Spleen (tissue), 7 donors: ENCODE measurements around the gene RBPMS2.
A peak's percentile ranks its signal among the peaks of the same experiment; 100 is the strongest.

Experiments
- POLR2A ChIP-seq, 3 donors: fragments of 450-650 bp; IDR thresholded peaks; one replicate each; pipeline ENCODE4 v1.5.1; 2017; ENCODE audit warnings: antibody characterized with exemption in 3 of 3, mild to moderate bottlenecking in 1 of 3
- TF ChIP-seq, protein P1 (sequence below), 11 experiments: fragments of 200-600 bp in 7 of 11; fragments of 450-650 bp in 4 of 11; sonication (generic) in 4 of 11; IDR thresholded peaks in 8 of 11; conservative IDR thresholded peaks in 3 of 11; 1 replicate in 7 of 11; 2 replicates in 4 of 11; pipeline versions ENCODE4 v1.4.0 to v1.8.0; 2016 to 2021; ENCODE audit warnings: antibody characterized with exemption in 11 of 11, inconsistent platforms in 4 of 11, mild to moderate bottlenecking in 1 of 11
- donor health status: DM: no; HTN: no; CAD: no; lungs with moderate emphysema.
- donor health status: DM: no; HTN: no; CAD: no.
- donor health status: DM: no; HTN: no; CAD: no.

GRCh38 chr15:64809649-64810496 lies 34.5 kb upstream of the RBPMS2 start:
- TF ChIP-seq, protein P1, sequence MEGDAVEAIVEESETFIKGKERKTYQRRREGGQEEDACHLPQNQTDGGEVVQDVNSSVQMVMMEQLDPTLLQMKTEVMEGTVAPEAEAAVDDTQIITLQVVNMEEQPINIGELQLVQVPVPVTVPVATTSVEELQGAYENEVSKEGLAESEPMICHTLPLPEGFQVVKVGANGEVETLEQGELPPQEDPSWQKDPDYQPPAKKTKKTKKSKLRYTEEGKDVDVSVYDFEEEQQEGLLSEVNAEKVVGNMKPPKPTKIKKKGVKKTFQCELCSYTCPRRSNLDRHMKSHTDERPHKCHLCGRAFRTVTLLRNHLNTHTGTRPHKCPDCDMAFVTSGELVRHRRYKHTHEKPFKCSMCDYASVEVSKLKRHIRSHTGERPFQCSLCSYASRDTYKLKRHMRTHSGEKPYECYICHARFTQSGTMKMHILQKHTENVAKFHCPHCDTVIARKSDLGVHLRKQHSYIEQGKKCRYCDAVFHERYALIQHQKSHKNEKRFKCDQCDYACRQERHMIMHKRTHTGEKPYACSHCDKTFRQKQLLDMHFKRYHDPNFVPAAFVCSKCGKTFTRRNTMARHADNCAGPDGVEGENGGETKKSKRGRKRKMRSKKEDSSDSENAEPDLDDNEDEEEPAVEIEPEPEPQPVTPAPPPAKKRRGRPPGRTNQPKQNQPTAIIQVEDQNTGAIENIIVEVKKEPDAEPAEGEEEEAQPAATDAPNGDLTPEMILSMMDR (IDR thresholded peaks at IDR 0.05 in 8 of 11, conservative IDR thresholded peaks at IDR 0.05 in 3 of 11) = peak; percentile 78 to 97 (median 90)
- TF ChIP-seq POLR2A (IDR thresholded peaks at IDR 0.05) = no peak
